HCT116 (cell line): ENCODE results near the gene TSPAN14. TPM values are rescaled to one million over a fixed set of nuclear protein-coding genes. Genes with fewer than 3 reads are reported as not detected.

ENCODE experiments used
- ATAC-seq: fragments of 200-7000 bp; cut with Tn5 transposase; 2 replicates; pipeline ENCODE4 v1.9.1; 2020; ENCODE audit warnings: mild to moderate bottlenecking, moderate library complexity
- BruUV-seq: library from RNA; stranded (reverse); fragments of 400-500 nt; replicated peaks from 2 replicates; lab custom pipeline; 2021; lab: Mats Ljungman, UMichigan
- CTCF ChIA-PET: fragments of 300-600 bp; sonication (Branson Sonifier 250); formaldehyde crosslinking; loops from one replicate; lab custom pipeline; 2021; ENCODE audit warnings: antibody characterized with exemption; lab: Charles Lee
- POLR2A ChIA-PET: fragments of 300-600, 350-600 bp; sonication (Branson Sonifier 250); formaldehyde crosslinking; loops from one replicate; lab custom pipeline; 2021; ENCODE audit warnings: antibody characterized with exemption; lab: Charles Lee
- RAD21 ChIA-PET, 2 experiments: fragments of 300-600 bp; sonication (Branson Sonifier 250); formaldehyde crosslinking; loops; one replicate each; lab custom pipeline; 2023; ENCODE audit warnings: low total read pairs in 2 of 2; ENCODE audit not compliant: uncharacterized antibody in 2 of 2, unreplicated experiment in 2 of 2, low non-redundant PET in 1 of 2; lab: Charles Lee
- DNase-seq: peaks from one replicate; pipeline ENCODE4 v3.0.0-alpha.2; 2010; ENCODE audit warnings: low read depth, low spot score
- H2AFZ ChIP-seq: fragments of 200-600 bp; shearing (Covaris generic), sonication (generic); 2 replicates; pipeline ENCODE4 v1.6.1; 2017; ENCODE audit warnings: low read depth, mixed run types, mixed read lengths, antibody characterized with exemption, low read length; ENCODE audit not compliant: poor library complexity, severe bottlenecking
- H3K27ac ChIP-seq: 2 replicates; pipeline ENCODE4 v1.5.1; 2012; ENCODE audit warnings: low read depth, low read length
- H3K27me3 ChIP-seq: fragments of 200-600 bp; sonication (generic); 2 replicates; pipeline ENCODE4 v1.6.1; 2016; ENCODE audit warnings: mixed run types, low read length, mixed read lengths; ENCODE audit not compliant: insufficient read depth
- H3K36me3 ChIP-seq, 2 experiments: fragments of 200-500 bp in 1 of 2; fragments of 200-600 bp in 1 of 2; sonication (Bioruptor generic) in 1 of 2; sonication (generic) in 1 of 2; 2 replicates each; pipeline versions ENCODE4 v1.5.1 to v1.6.1; 2014 to 2016; ENCODE audit warnings: low read length in 2 of 2, inconsistent platforms in 1 of 2, mixed read lengths in 1 of 2, mixed run types in 1 of 2; ENCODE audit not compliant: insufficient read depth in 2 of 2, control insufficient read depth in 1 of 2
- H3K4me1 ChIP-seq, 2 experiments: fragments of 200-600 bp in 1 of 2; sonication (generic) in 1 of 2; 2 replicates each; pipeline versions ENCODE4 v1.5.1 to v1.6.1; 2012 to 2017; ENCODE audit warnings: low read length in 2 of 2, inconsistent platforms in 1 of 2, mild to moderate bottlenecking in 1 of 2, mixed read lengths in 1 of 2, mixed run types in 1 of 2, moderate library complexity in 1 of 2; ENCODE audit not compliant: insufficient read depth in 2 of 2, control insufficient read depth in 1 of 2
- H3K4me2 ChIP-seq: fragments of 200-600 bp; sonication (generic); 2 replicates; pipeline ENCODE4 v1.6.1; 2017; ENCODE audit warnings: mixed run types, low read length, mixed read lengths
- H3K4me3 ChIP-seq, 2 experiments: fragments of 200-600 bp in 1 of 2; sonication (generic) in 1 of 2; replicated peaks in 1 of 2; 2 replicates each; pipeline ENCODE4 v1.5.1; 2011 to 2016; ENCODE audit warnings: low read length in 2 of 2, control low read depth in 1 of 2, low read depth in 1 of 2, mild to moderate bottlenecking in 1 of 2, mixed read lengths in 1 of 2, mixed run types in 1 of 2
- H3K79me2 ChIP-seq: fragments of 200-600 bp; sonication (generic); 2 replicates; pipeline ENCODE4 v1.6.1; 2017; ENCODE audit warnings: mild to moderate bottlenecking, mixed run types, low read length, moderate library complexity, mixed read lengths; ENCODE audit not compliant: insufficient read depth
- H3K9ac ChIP-seq: fragments of 200-600 bp; sonication (generic); 2 replicates; pipeline ENCODE4 v1.6.1; 2016; ENCODE audit warnings: low read length, mixed read lengths
- H3K9me2 ChIP-seq: fragments of 200-600 bp; sonication (generic), shearing (Covaris generic); 2 replicates; pipeline ENCODE4 v1.6.1; 2017; ENCODE audit warnings: mixed run types, mild to moderate bottlenecking, moderate library complexity; ENCODE audit not compliant: insufficient read depth
- H3K9me3 ChIP-seq, 2 experiments: fragments of 200-500 bp in 1 of 2; fragments of 200-600 bp in 1 of 2; sonication (Bioruptor generic) in 1 of 2; sonication (generic) in 1 of 2; 2 replicates each; pipeline ENCODE4 v1.6.1; 2014 to 2017; ENCODE audit warnings: low read length in 2 of 2, mixed read lengths in 2 of 2, inconsistent platforms in 1 of 2, low read depth in 1 of 2, mild to moderate bottlenecking in 1 of 2, mixed run types in 1 of 2, moderate library complexity in 1 of 2; ENCODE audit not compliant: control insufficient read depth in 1 of 2, insufficient read depth in 1 of 2
- H4K20me1 ChIP-seq: fragments of 200-600 bp; sonication (generic), shearing (Covaris generic); 2 replicates; pipeline ENCODE4 v1.6.1; 2017; ENCODE audit warnings: mixed run types, mild to moderate bottlenecking, moderate library complexity; ENCODE audit not compliant: insufficient read depth
- ATF3 ChIP-seq: IDR thresholded peaks from 2 replicates; pipeline ENCODE4 v1.6.1; 2012
- CBX3 ChIP-seq: IDR thresholded peaks from 2 replicates; pipeline ENCODE4 v1.6.1; 2012; ENCODE audit warnings: low read depth
- CEBPB ChIP-seq: IDR thresholded peaks from 2 replicates; pipeline ENCODE4 v1.6.1; 2012; ENCODE audit warnings: low read depth
- CTCF ChIP-seq, 3 experiments: fragments of 200-600 bp in 1 of 3; sonication (generic) in 1 of 3; IDR thresholded peaks in 2 of 3; conservative IDR thresholded peaks in 1 of 3; 2 replicates each; pipeline ENCODE4 v1.5.1; 2012 to 2017; ENCODE audit warnings: low read depth in 2 of 3, low read length in 2 of 3, antibody characterized with exemption in 1 of 3, borderline replicate concordance in 1 of 3, control low read depth in 1 of 3, mild to moderate bottlenecking in 1 of 3, mixed read lengths in 1 of 3, mixed run types in 1 of 3, moderate library complexity in 1 of 3; ENCODE audit not compliant: insufficient read depth in 1 of 3
- EGR1 ChIP-seq: IDR thresholded peaks from 2 replicates; pipeline ENCODE4 v1.6.1; 2012; ENCODE audit warnings: low read depth
- ELF1 ChIP-seq: IDR thresholded peaks from 2 replicates; pipeline ENCODE4 v1.6.1; 2012; ENCODE audit warnings: low read depth, borderline replicate concordance
- FOSL1 ChIP-seq: IDR thresholded peaks from 2 replicates; pipeline ENCODE4 v1.6.1; 2012; ENCODE audit warnings: low read depth
- MAX ChIP-seq: IDR thresholded peaks from 2 replicates; pipeline ENCODE4 v1.6.1; 2012
- POLR2A ChIP-seq: IDR thresholded peaks from 2 replicates; pipeline ENCODE4 v1.7.0; 2011; ENCODE audit warnings: borderline replicate concordance; ENCODE audit not compliant: insufficient read depth, insufficient read length; ENCODE audit errors: extremely low read depth
- RAD21 ChIP-seq: IDR thresholded peaks from 2 replicates; pipeline ENCODE4 v1.6.1; 2012; ENCODE audit warnings: low read depth, mild to moderate bottlenecking
- REST ChIP-seq: IDR thresholded peaks from 2 replicates; pipeline ENCODE4 v1.6.1; 2012; ENCODE audit warnings: low read depth
- SIN3A ChIP-seq: IDR thresholded peaks from 2 replicates; pipeline ENCODE4 v1.6.1; 2012; ENCODE audit warnings: low read depth
- SP1 ChIP-seq: IDR thresholded peaks from 2 replicates; pipeline ENCODE4 v1.6.1; 2012; ENCODE audit warnings: low read depth
- SRF ChIP-seq: IDR thresholded peaks from 2 replicates; pipeline ENCODE4 v1.6.1; 2012; ENCODE audit warnings: low read depth
- YY1 ChIP-seq: IDR thresholded peaks from 2 replicates; pipeline ENCODE4 v1.6.1; 2011; ENCODE audit warnings: low read length, low read depth, moderate library complexity, mild to moderate bottlenecking; ENCODE audit not compliant: insufficient replicate concordance; ENCODE audit errors: extremely low read depth
- ZFX ChIP-seq: fragments of 450-650 bp; IDR thresholded peaks from 2 replicates; pipeline ENCODE4 v1.6.1; 2017
- intact Hi-C: fragments of 100-400 bp; cut with micrococcal nuclease; formaldehyde crosslinking; loops from 2 replicates; pipeline ENCODE4 v1.10.0; 2022
- total RNA-seq: library from RNA; stranded (reverse); gene quantifications from one replicate; pipeline ENCODE4 v1.2.1, GENCODE V29; 2021; ENCODE audit not compliant: unreplicated experiment

The TSPAN14 gene
- total RNA-seq, 1 experiment from 2014 or later = 86.8 TPM

GRCh38 chr10:80425901-80426300 is 28.2 kb upstream of the TSPAN14 start (continued):
- TF ChIP-seq REST = no peak

GRCh38 chr10:80427541-80427940 is 26.6 kb upstream of the TSPAN14 start:
- no peaks in the 10 kb centered on the region for H3K36me3 ChIP-seq
- no TSS peak for BruUV-seq
- H3K4me2 ChIP-seq = no peak overlapping the region
- no peak for TF ChIP-seq SP1
- TF ChIP-seq EGR1 = no peak
- TF ChIP-seq CBX3 = no peak
- TF ChIP-seq RAD21 = no peak
- TF ChIP-seq CEBPB = no peak
- no peak for TF ChIP-seq POLR2A
- no peak for TF ChIP-seq SIN3A
- TF ChIP-seq FOSL1 = no peak
- TF ChIP-seq YY1 = no peak
- TF ChIP-seq CTCF (IDR thresholded peaks at IDR 0.05 in 2 of 3, conservative IDR thresholded peaks at IDR 0.05 in 1 of 3; ENCODE audit: borderline replicate concordance in 1 of 3, insufficient read depth in 1 of 3, low read depth in 2 of 3, low read length in 2 of 3) = no peak
- no peak for TF ChIP-seq ATF3
- TF ChIP-seq MAX = no peak
- TF ChIP-seq SRF = no peak
- no peak for TF ChIP-seq REST
- no peak for TF ChIP-seq ZFX
- no peak for TF ChIP-seq ELF1

More at GRCh38 chr10:80427541-80427940, 26.6 kb upstream of the TSPAN14 start:
- Histone ChIP-seq H3K9me2 (no peaks in the 10 kb centered on the region), H3K9me3 (no peaks in the 10 kb centered on the region), H3K79me2 (no peaks in the 10 kb centered on the region), H3K9ac (no peak overlapping the region), H3K27ac (no peak overlapping the region), H3K4me1 (peaks cover 7 to 22% of the 10 kb centered on the region in 2 experiments; a peak in 3 of 4 replicates), H4K20me1 (no peaks in the 10 kb centered on the region), H3K4me3 (no peak overlapping the region), H3K27me3 (no peaks in the 10 kb centered on the region), H2AFZ (no peak overlapping the region)
- DNase-seq (no peak), ATAC-seq (no peak)
- ChIA-PET CTCF (no interaction called here), POLR2A (no interaction called here), RAD21 (no interaction called here)
- intact Hi-C loops = no loop called here
